Endothelial cell of umbilical vein (primary cell): ENCODE measurements around the gene SH3BP2. TPM values are rescaled to one million over a fixed set of nuclear protein-coding genes. Genes with fewer than 3 reads are reported as not detected.

Experiments used
- BruUV-seq: library from RNA; stranded (reverse); fragments of 400-500 nt; replicated peaks from 2 replicates; lab custom pipeline; 2021; lab: Mats Ljungman, UMichigan
- CTCF ChIA-PET: fragments of 300-600, 350-600 bp; sonication (Branson Sonifier 250); formaldehyde crosslinking; loops from one replicate; lab custom pipeline; 2021; ENCODE audit warnings: antibody characterized with exemption, inconsistent platforms; lab: Charles Lee
- POLR2A ChIA-PET: fragments of 300-600, 350-600 bp; sonication (Branson Sonifier 250); formaldehyde crosslinking; loops from one replicate; lab custom pipeline; 2021; ENCODE audit warnings: antibody characterized with exemption, inconsistent platforms; lab: Charles Lee
- DNase-seq: peaks from one replicate; pipeline ENCODE4 v3.0.0-alpha.2; 2011; ENCODE audit warnings: low read depth, low spot score
- FAIRE-seq: peaks from 2 replicates; lab custom pipeline; 2011; peaks lifted over from hg19 to GRCh38; lab: Jason Lieb, UNC
- H2AFZ ChIP-seq: 2 replicates; pipeline ENCODE4 v1.6.0; 2012; ENCODE audit warnings: low read depth, low read length, control low read depth, inconsistent platforms
- H3K27ac ChIP-seq: 2 replicates; pipeline ENCODE4 v1.5.1; 2011; ENCODE audit warnings: low read depth, mild to moderate bottlenecking, control low read depth, low read length, moderate library complexity; ENCODE audit not compliant: insufficient read depth
- H3K27me3 ChIP-seq, 2 experiments: 2 replicates each; pipeline versions ENCODE4 v1.6.0 to v1.6.1; 2011; ENCODE audit warnings: low read length in 2 of 2, mixed read lengths in 1 of 2; ENCODE audit not compliant: control insufficient read depth in 2 of 2, insufficient read depth in 2 of 2
- H3K36me3 ChIP-seq, 2 experiments: 2 replicates in 1 of 2; 3 replicates in 1 of 2; pipeline ENCODE4 v1.5.1; 2011; ENCODE audit warnings: low read length in 2 of 2, mild to moderate bottlenecking in 1 of 2, moderate library complexity in 1 of 2; ENCODE audit not compliant: control insufficient read depth in 2 of 2, insufficient read depth in 2 of 2; ENCODE audit errors: extremely low read depth in 1 of 2
- H3K4me1 ChIP-seq: 3 replicates; pipeline ENCODE4 v1.5.1; 2011; ENCODE audit warnings: mild to moderate bottlenecking, low read length; ENCODE audit not compliant: control insufficient read depth, insufficient read depth; ENCODE audit errors: extremely low read depth
- H3K4me2 ChIP-seq: 2 replicates; pipeline ENCODE4 v1.6.1; 2011; ENCODE audit warnings: low read length, control low read depth, mixed read lengths; ENCODE audit not compliant: insufficient read depth
- H3K4me3 ChIP-seq, 3 experiments: fragments of 200-600 bp in 1 of 3; sonication (generic), shearing (Covaris generic) in 1 of 3; replicated peaks in 1 of 3; 2 replicates each; pipeline ENCODE4 v1.5.1; 2011 to 2016; ENCODE audit warnings: control low read depth in 3 of 3, low read length in 3 of 3, mild to moderate bottlenecking in 2 of 3, inconsistent platforms in 1 of 3, low read depth in 1 of 3, moderate library complexity in 1 of 3; ENCODE audit not compliant: insufficient read depth in 1 of 3
- H3K79me2 ChIP-seq: 2 replicates; pipeline ENCODE4 v1.6.0; 2012; ENCODE audit warnings: low read length, inconsistent platforms; ENCODE audit not compliant: control insufficient read depth, insufficient read depth
- H3K9ac ChIP-seq: replicated peaks from 2 replicates; pipeline ENCODE3; 2011; ENCODE audit warnings: low read length, control low read depth; ENCODE audit not compliant: insufficient read depth; ENCODE audit errors: extremely low read depth
- H3K9me1 ChIP-seq: replicated peaks from 3 replicates; pipeline ENCODE4 v1.6.0; 2011; ENCODE audit warnings: mild to moderate bottlenecking, low read length; ENCODE audit not compliant: control insufficient read depth, insufficient read depth; ENCODE audit errors: extremely low read depth
- H3K9me3 ChIP-seq: replicated peaks from 2 replicates; pipeline ENCODE4 v1.5.1; 2012; ENCODE audit warnings: low read length, inconsistent platforms; ENCODE audit not compliant: control insufficient read depth, insufficient read depth
- H4K20me1 ChIP-seq: replicated peaks from 2 replicates; pipeline ENCODE3; 2011; ENCODE audit warnings: mild to moderate bottlenecking, low read length; ENCODE audit not compliant: control insufficient read depth, insufficient read depth; ENCODE audit errors: extremely low read depth
- EZH2 ChIP-seq: IDR thresholded peaks from 2 replicates; pipeline ENCODE4 v1.6.1; 2012; ENCODE audit warnings: borderline replicate concordance, low read depth, mild to moderate bottlenecking, moderate library complexity, low read length, inconsistent platforms; ENCODE audit not compliant: severe bottlenecking
- FOS ChIP-seq: IDR thresholded peaks from 2 replicates; pipeline ENCODE4 v1.6.1; 2011; ENCODE audit warnings: mild to moderate bottlenecking, low read length, moderate library complexity, borderline replicate concordance; ENCODE audit not compliant: insufficient read depth
- GATA2 ChIP-seq: IDR thresholded peaks from 2 replicates; pipeline ENCODE4 v1.7.0; 2011; ENCODE audit warnings: low read depth, mild to moderate bottlenecking, moderate library complexity, mixed read lengths, low read length; ENCODE audit not compliant: insufficient read length, insufficient read depth
- JUN ChIP-seq: IDR thresholded peaks from 2 replicates; pipeline ENCODE4 v1.6.1; 2011; ENCODE audit warnings: borderline replicate concordance, low read depth; ENCODE audit not compliant: insufficient read length, insufficient read depth
- MYC ChIP-seq: IDR thresholded peaks from one replicate; pipeline ENCODE4 v1.6.1; 2011; ENCODE audit warnings: mild to moderate bottlenecking, low read depth, low read length
- POLR2A ChIP-seq: IDR thresholded peaks from 2 replicates; pipeline ENCODE4 v1.6.1; 2012; ENCODE audit warnings: low read depth, mild to moderate bottlenecking, control low read depth, low read length
- POLR2AphosphoS5 ChIP-seq: IDR thresholded peaks from 2 replicates; pipeline ENCODE4 v1.6.1; 2012; ENCODE audit warnings: low read depth, mild to moderate bottlenecking, control low read depth, low read length, moderate library complexity; ENCODE audit not compliant: insufficient read depth
- dilution Hi-C: fragments of 300-500 bp; cut with MboI; formaldehyde crosslinking; loops from one replicate; pipeline ENCODE4 v1.15.0; 2019; ENCODE audit warnings: low sequenced_read_pairs; ENCODE audit not compliant: extremely low pct_ligation_motif_present
- intact Hi-C: fragments of 100-400 bp; cut with micrococcal nuclease; formaldehyde crosslinking; loops from one replicate; pipeline ENCODE4 v1.10.0; 2022
- polyA plus RNA-seq, 4 experiments: library from polyadenylated mRNA; depleted of rRNA in 3 of 4; stranded (reverse) in 3 of 4; unstranded in 1 of 4; fragments of >200 nt; gene quantifications; 2 replicates each; pipeline versions ENCODE4 v1.2.1 to v1.2.3, GENCODE V29; 2011 to 2012; ENCODE audit warnings: missing spikeins in 1 of 4
- total RNA-seq: library from RNA; stranded (reverse); gene quantifications from 2 replicates; pipeline ENCODE4 v1.2.3, GENCODE V29; 2021
- TF ChIP-seq, protein P1 (sequence below), 2 donors: IDR thresholded peaks; 1 replicate in 1 of 2; 2 replicates in 1 of 2; pipeline ENCODE4 v1.5.1; 2011; ENCODE audit warnings: low read length in 2 of 2, mild to moderate bottlenecking in 2 of 2, moderate library complexity in 2 of 2, control low read depth in 1 of 2, inconsistent platforms in 1 of 2, low read depth in 1 of 2; ENCODE audit not compliant: insufficient read depth in 1 of 2; ENCODE audit errors: extremely low read depth in 1 of 2
- TF ChIP-seq, protein P2 (sequence below): IDR thresholded peaks from 2 replicates; pipeline ENCODE4 v1.6.1; 2011; ENCODE audit not compliant: insufficient read depth, insufficient read length

The SH3BP2 gene
- total and polyA plus RNA-seq, 2 donors (not counting 3 experiments of a cell fraction or from before 2014, with no cell fraction given) = 69.2 to 73.9 TPM

DNA sequence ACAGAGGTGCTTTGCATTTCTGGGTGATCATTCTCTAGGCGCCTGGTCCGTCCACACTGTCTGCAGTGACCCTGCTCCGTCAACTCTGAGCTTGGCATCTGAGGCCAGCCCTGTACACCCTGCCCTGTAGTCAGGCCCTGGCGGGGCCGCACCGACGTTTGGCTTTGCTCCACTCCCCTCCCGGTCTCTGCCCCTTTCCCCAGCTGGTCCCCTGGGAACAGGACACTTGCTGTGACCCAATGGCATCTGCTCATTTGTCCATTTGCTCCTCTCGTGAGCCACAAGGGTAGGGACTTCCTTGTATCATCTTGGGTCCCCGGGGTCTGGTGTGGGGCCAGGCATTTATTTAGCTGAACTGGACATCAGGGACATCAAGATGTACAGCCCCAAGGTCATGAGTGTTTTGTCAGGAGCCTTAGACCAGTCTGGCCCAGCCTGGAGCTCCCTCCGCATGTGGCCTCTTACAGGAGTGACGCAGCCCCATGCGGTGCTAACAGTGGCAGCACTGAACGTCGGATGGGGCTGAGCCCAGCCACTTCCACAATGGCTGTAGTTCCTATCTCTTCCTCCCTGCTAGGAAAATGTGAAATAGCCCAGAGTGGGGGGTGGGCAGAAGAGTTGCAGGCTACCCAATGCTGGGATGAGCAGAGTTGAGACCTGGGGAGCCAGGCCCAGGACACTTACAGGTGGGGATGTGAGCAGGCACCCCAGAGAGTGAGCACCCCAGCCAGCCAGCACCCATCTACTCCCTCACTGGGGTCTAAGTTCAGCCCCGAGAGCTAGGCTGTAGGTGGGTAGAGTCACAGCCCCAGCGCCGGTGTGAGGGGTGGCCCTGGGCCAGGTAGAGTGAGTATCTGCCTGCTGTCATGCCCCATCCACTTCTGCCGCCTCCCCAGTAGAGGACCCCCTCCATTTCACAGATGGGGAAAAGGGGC, 2.0 kb upstream of the SH3BP2 start:
- H3K4me3 ChIP-seq = no peak overlapping the region
- no peak overlapping the region for H2AFZ ChIP-seq
- DNase-seq = no peak
- H3K4me2 ChIP-seq = no peak overlapping the region
- H4K20me1 ChIP-seq = no peaks in the 10 kb centered on the region
- no peak overlapping the region for H3K9ac ChIP-seq
- peaks cover 14% of the 10 kb centered on the region for H3K79me2 ChIP-seq
- FAIRE-seq = no peak
- TF ChIP-seq, protein P1, sequence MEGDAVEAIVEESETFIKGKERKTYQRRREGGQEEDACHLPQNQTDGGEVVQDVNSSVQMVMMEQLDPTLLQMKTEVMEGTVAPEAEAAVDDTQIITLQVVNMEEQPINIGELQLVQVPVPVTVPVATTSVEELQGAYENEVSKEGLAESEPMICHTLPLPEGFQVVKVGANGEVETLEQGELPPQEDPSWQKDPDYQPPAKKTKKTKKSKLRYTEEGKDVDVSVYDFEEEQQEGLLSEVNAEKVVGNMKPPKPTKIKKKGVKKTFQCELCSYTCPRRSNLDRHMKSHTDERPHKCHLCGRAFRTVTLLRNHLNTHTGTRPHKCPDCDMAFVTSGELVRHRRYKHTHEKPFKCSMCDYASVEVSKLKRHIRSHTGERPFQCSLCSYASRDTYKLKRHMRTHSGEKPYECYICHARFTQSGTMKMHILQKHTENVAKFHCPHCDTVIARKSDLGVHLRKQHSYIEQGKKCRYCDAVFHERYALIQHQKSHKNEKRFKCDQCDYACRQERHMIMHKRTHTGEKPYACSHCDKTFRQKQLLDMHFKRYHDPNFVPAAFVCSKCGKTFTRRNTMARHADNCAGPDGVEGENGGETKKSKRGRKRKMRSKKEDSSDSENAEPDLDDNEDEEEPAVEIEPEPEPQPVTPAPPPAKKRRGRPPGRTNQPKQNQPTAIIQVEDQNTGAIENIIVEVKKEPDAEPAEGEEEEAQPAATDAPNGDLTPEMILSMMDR (IDR thresholded peaks at IDR 0.05; ENCODE audit: extremely low read depth in 1 of 2, insufficient read depth in 1 of 2, low read depth in 1 of 2, low read length in 2 of 2) = no peak
- TF ChIP-seq MYC (no peak), EZH2 (no peak), POLR2A (no peak), FOS (no peak), GATA2 (no peak), POLR2AphosphoS5 (no peak), JUN (no peak)
- TF ChIP-seq, protein P2, sequence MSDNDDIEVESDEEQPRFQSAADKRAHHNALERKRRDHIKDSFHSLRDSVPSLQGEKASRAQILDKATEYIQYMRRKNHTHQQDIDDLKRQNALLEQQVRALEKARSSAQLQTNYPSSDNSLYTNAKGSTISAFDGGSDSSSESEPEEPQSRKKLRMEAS = no peak
- H3K9me1 ChIP-seq = no peaks in the 10 kb centered on the region
- dilution Hi-C loops = no loop called here
- no TSS peak for BruUV-seq
- ChIA-PET CTCF (interaction anchor here (1.1 to 2.8 kb wide), 2 partner anchors 27 kb away, joined by 3 to 14 read pairs; no protein-coding TSS in a partner anchor), POLR2A (no interaction called here)
- H3K27me3 ChIP-seq = no peaks in the 10 kb centered on the region
- H3K4me1 ChIP-seq = peaks cover 23% of the 10 kb centered on the region
- H3K36me3 ChIP-seq = no peaks in the 10 kb centered on the region
- H3K27ac ChIP-seq = no peak overlapping the region
- intact Hi-C loops = no loop called here
- H3K9me3 ChIP-seq = no peaks in the 10 kb centered on the region
